CD4-positive, alpha-beta T cell (primary cell): ENCODE results near the gene CNTLN. TPM values are rescaled to one million over a fixed set of nuclear protein-coding genes. Genes with fewer than 3 reads are reported as not detected.

Experiments
- ATAC-seq: fragments of 200-7000 bp; cut with Tn5 transposase; one replicate; pipeline ENCODE4 v1.10.0; 2022; ENCODE audit warnings: mild to moderate bottlenecking; ENCODE audit not compliant: poor library complexity
- CTCF ChIA-PET: fragments of 350-600 bp; sonication (Branson Sonifier 250); formaldehyde crosslinking; loops from one replicate; lab custom pipeline; 2021; ENCODE audit warnings: antibody characterized with exemption, inconsistent platforms; lab: Charles Lee
- POLR2A ChIA-PET: fragments of 350-600 bp; sonication (Branson Sonifier 250); formaldehyde crosslinking; loops from one replicate; lab custom pipeline; 2021; ENCODE audit warnings: antibody characterized with exemption, inconsistent platforms; lab: Charles Lee
- DNase-seq, 14 experiments: peaks; one replicate each; pipeline ENCODE4 v3.0.0-alpha.2; 2013 to 2020; ENCODE audit warnings: mixed read lengths in 2 of 14
- H3K27ac ChIP-seq, 2 donors: one replicate each; pipeline versions ENCODE4 v1.5.1 to v1.7.0; 2013; ENCODE audit warnings: low read length in 2 of 2, low read depth in 1 of 2, mild to moderate bottlenecking in 1 of 2
- H3K27me3 ChIP-seq, 2 experiments: 1 replicate in 1 of 2; 2 replicates in 1 of 2; pipeline versions ENCODE4 v1.6.1 to v1.7.0; 2013; ENCODE audit warnings: low read length in 2 of 2, control low read depth in 1 of 2, mild to moderate bottlenecking in 1 of 2, moderate library complexity in 1 of 2; ENCODE audit not compliant: insufficient read depth in 2 of 2, control insufficient read depth in 1 of 2
- H3K36me3 ChIP-seq: one replicate; pipeline ENCODE4 v1.6.1; 2013; ENCODE audit warnings: low read length, control low read depth; ENCODE audit not compliant: insufficient read depth
- H3K4me1 ChIP-seq: one replicate; pipeline ENCODE4 v1.6.1; 2013; ENCODE audit warnings: low read length, control low read depth; ENCODE audit not compliant: insufficient read depth
- H3K4me3 ChIP-seq: one replicate; pipeline ENCODE4 v1.5.1; 2013; ENCODE audit warnings: mild to moderate bottlenecking, low read length, moderate library complexity
- H3K9me3 ChIP-seq, 2 experiments: 1 replicate in 1 of 2; 2 replicates in 1 of 2; pipeline versions ENCODE4 v1.6.1 to v1.7.0; 2013; ENCODE audit warnings: low read length in 2 of 2, mild to moderate bottlenecking in 2 of 2, control low read depth in 1 of 2, moderate library complexity in 1 of 2; ENCODE audit not compliant: control insufficient read depth in 1 of 2, insufficient read depth in 1 of 2
- H3K27ac Mint-ChIP-seq: one replicate; pipeline ENCODE4 v1.8.0; 2020; ENCODE audit warnings: mixed read lengths
- H3K27me3 Mint-ChIP-seq: one replicate; pipeline ENCODE4 v1.8.0; 2021; ENCODE audit warnings: mixed read lengths
- H3K36me3 Mint-ChIP-seq: one replicate; pipeline ENCODE4 v1.8.0; 2021; ENCODE audit warnings: low read depth, mixed read lengths
- H3K4me1 Mint-ChIP-seq: one replicate; pipeline ENCODE4 v1.8.0; 2021; ENCODE audit warnings: low read depth, mixed read lengths
- H3K4me3 Mint-ChIP-seq: one replicate; pipeline ENCODE4 v1.8.0; 2020; ENCODE audit warnings: mild to moderate bottlenecking, mixed read lengths
- H3K9me3 Mint-ChIP-seq: one replicate; pipeline ENCODE4 v1.8.0; 2020; ENCODE audit warnings: mixed read lengths
- intact Hi-C, 2 experiments: fragments of 100-400 bp; cut with DNase I in 1 of 2; cut with micrococcal nuclease in 1 of 2; formaldehyde crosslinking; loops; one replicate each; pipeline versions ENCODE4 v1.15.1 to v1.9.0; 2023 to 2025; cut with DNase I, micrococcal nuclease
- total RNA-seq, 174 experiments: library from RNA in 2 of 174; stranded (reverse) in 2 of 174; gene quantifications; one replicate each; pipeline ENCODE4 v1.2.3 and lab custom pipeline; 2021 to 2026
- TF ChIP-seq, protein P1 (sequence below): fragments of 200-600 bp; IDR thresholded peaks from one replicate; pipeline ENCODE4 v1.8.0; 2022; ENCODE audit warnings: antibody characterized with exemption, mild to moderate bottlenecking

CNTLN gene
- total RNA-seq, 2 experiments from 2014 or later, result 0.25 to 0.28 TPM

- Histone ChIP-seq H3K9me3 (no peaks in the 10 kb centered on the region), H3K4me1 (no peaks in the 10 kb centered on the region), H3K27me3 (no peaks in the 10 kb centered on the region), H3K27ac (no peak overlapping the region), H3K4me3 (no peak overlapping the region), H3K36me3 (no peaks in the 10 kb centered on the region)
- H3K36me3 Mint-ChIP-seq, result no peaks in the 10 kb centered on the region
- DNase-seq, result no peak
- no peak overlapping the region for H3K27ac Mint-ChIP-seq
- TF ChIP-seq, protein P1, sequence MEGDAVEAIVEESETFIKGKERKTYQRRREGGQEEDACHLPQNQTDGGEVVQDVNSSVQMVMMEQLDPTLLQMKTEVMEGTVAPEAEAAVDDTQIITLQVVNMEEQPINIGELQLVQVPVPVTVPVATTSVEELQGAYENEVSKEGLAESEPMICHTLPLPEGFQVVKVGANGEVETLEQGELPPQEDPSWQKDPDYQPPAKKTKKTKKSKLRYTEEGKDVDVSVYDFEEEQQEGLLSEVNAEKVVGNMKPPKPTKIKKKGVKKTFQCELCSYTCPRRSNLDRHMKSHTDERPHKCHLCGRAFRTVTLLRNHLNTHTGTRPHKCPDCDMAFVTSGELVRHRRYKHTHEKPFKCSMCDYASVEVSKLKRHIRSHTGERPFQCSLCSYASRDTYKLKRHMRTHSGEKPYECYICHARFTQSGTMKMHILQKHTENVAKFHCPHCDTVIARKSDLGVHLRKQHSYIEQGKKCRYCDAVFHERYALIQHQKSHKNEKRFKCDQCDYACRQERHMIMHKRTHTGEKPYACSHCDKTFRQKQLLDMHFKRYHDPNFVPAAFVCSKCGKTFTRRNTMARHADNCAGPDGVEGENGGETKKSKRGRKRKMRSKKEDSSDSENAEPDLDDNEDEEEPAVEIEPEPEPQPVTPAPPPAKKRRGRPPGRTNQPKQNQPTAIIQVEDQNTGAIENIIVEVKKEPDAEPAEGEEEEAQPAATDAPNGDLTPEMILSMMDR, result no peak
- H3K4me3 Mint-ChIP-seq, result no peak overlapping the region
- no peaks in the 10 kb centered on the region for H3K27me3 Mint-ChIP-seq
- H3K9me3 Mint-ChIP-seq, result no peaks in the 10 kb centered on the region
- intact Hi-C loops, result no loop called here
- no peak for ATAC-seq
- CTCF ChIA-PET, result no interaction called here
- POLR2A ChIA-PET, result no interaction called here
- H3K4me1 Mint-ChIP-seq, result no peaks in the 10 kb centered on the region
Observed at GRCh38 chr9:17491780-17492179, 356.9 kb downstream of the CNTLN start.

DNA sequence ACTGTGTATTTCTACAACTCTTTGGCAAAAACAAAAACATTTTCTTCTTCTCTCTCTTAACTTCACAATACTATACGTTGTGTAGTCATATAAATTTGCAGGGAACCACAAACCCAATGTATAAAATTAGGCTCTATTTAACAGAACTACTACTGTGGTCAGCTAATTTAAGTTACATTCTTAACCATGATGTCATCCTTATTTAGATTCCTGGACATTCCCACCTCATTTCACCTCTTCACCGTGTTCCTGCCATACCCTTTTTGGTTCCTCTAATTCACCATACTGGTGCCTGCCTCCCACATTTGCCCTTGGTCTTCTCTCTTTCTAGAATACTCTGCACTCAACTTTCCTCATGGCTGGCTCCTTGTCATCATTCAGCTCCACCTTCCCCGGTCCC is 368.4 kb downstream of the CNTLN start:
- ChIA-PET CTCF (no interaction called here), POLR2A (no interaction called here)
- Mint-ChIP-seq H3K27ac (no peak overlapping the region), H3K36me3 (no peaks in the 10 kb centered on the region), H3K4me1 (no peaks in the 10 kb centered on the region), H3K9me3 (no peaks in the 10 kb centered on the region), H3K27me3 (no peaks in the 10 kb centered on the region), H3K4me3 (no peak overlapping the region)
- Histone ChIP-seq H3K9me3 (peaks cover 0 to 4% of the 10 kb centered on the region in 2 experiments), H3K4me3 (no peak overlapping the region), H3K36me3 (no peaks in the 10 kb centered on the region), H3K27me3 (no peaks in the 10 kb centered on the region), H3K27ac (no peak overlapping the region), H3K4me1 (no peaks in the 10 kb centered on the region)
- DNase-seq, result no peak
- ATAC-seq, result no peak
- TF ChIP-seq, protein P1, result no peak
- intact Hi-C loops, result no loop called here

- Mint-ChIP-seq H3K36me3 (no peaks in the 10 kb centered on the region), H3K27me3 (no peaks in the 10 kb centered on the region), H3K4me3 (no peak overlapping the region), H3K4me1 (no peaks in the 10 kb centered on the region), H3K27ac (no peak overlapping the region), H3K9me3 (peaks cover 3% of the 10 kb centered on the region)
- no peak for DNase-seq
- Histone ChIP-seq H3K4me1 (no peaks in the 10 kb centered on the region), H3K27me3 (no peaks in the 10 kb centered on the region), H3K9me3 (peaks cover 0 to 4% of the 10 kb centered on the region in 2 experiments), H3K4me3 (no peak overlapping the region), H3K36me3 (no peaks in the 10 kb centered on the region), H3K27ac (no peak overlapping the region)
- ChIA-PET POLR2A (no interaction called here), CTCF (no interaction called here)
- intact Hi-C loops, result no loop called here
- ATAC-seq, result no peak
- TF ChIP-seq, protein P1, result no peak
Observed at GRCh38 chr9:17509151-17509550, 374.3 kb downstream of the CNTLN start.
